GM12864 (cell line): ENCODE results near the gene OR2D2.
"Not testable (repeated sequence)": the region's sequence is repeated elsewhere in the genome, so short reads cannot be mapped to it uniquely, and the experiment has no call there.

Source experiments
- DNase-seq: peaks from one replicate; pipeline ENCODE4 v3.0.0-alpha.2; 2011; ENCODE audit warnings: low read depth
- H3K4me3 ChIP-seq: 2 replicates; pipeline ENCODE4 v1.5.1; 2011; ENCODE audit warnings: mild to moderate bottlenecking, low read depth, low read length, control low read depth
- CTCF ChIP-seq: IDR thresholded peaks from 2 replicates; pipeline ENCODE4 v1.5.1; 2011; ENCODE audit warnings: low read depth, mild to moderate bottlenecking, moderate library complexity, low read length, control low read depth, inconsistent platforms; ENCODE audit errors: missing control alignments

OR2D2 gene

GRCh38 chr11:6926208-6927029 lies 34.1 kb upstream of the OR2D2 start, which contains the start of gene ZNF215:
ZNF215 (plus strand) TSS chr11:6926426; CDS start chr11:6932273, 5,847 bp downstream.
- peak within 1 kb of the TSS; percentile 70 for H3K4me3 ChIP-seq
- DNase-seq: peak; percentile 77
- TF ChIP-seq CTCF: no peak

DNA sequence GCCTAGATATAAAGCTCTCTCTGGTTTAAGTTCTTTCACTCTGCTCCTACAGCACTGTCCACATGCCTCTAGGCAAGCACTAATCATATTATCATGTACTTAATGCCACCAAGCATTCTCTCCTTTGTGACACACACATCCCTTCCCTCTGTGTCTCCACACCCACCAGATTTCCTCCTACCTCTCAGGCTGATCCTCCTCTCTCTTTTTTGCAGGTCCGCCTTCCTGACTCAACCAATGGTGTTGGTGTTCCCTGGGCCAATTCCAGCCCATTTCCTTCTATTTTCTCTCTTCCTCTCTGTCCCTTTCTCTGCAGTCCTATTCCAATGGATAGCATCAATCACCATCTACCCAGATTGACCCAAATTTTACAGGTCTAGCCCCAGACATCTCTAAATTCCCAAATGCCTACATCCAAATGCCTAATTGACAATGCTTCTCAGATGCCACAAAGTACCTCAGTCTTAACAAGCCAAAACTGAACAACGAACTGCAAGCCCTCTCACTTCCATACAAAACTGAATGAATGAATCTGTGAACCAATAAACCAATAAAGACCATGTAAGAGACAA lies 33.4 kb upstream of the OR2D2 start:
- H3K4me3 ChIP-seq: peak overlapping the region; percentile 70
- TF ChIP-seq CTCF: no peak
- DNase-seq: no peak

GRCh38 chr11:6925007-6925577 lies 32.8 kb upstream of the OR2D2 start:
- no peak for TF ChIP-seq CTCF
- no peak for DNase-seq
- no peak overlapping the region for H3K4me3 ChIP-seq

DNA sequence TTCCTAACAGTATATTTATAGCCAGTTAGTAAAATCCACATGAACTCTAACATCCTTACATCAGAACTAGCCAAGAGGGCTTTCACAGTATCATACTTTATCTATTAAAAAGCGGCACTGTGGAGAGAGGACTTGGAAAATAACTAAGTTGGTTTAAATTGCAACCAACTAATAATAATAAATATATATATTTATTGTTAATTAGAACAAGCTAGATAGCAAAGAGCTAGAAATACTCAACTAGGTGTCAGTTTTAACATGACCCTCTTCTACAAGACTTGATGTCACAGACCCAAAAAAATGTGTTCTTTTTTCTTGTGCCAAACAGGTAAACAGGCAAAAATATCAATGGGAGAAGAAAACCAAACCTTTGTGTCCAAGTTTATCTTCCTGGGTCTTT lies 28.4 kb upstream of the OR2D2 start, which contains the start of gene OR2D3:
Gene OR2D3, plus strand, starts transcription at position 301 of the 400 bp plus-strand sequence. Its CDS starts 0 bp downstream, at position 301.
- no peak for DNase-seq
- no peak for TF ChIP-seq CTCF
- H3K4me3 ChIP-seq: no peak within 1 kb of the TSS

DNA sequence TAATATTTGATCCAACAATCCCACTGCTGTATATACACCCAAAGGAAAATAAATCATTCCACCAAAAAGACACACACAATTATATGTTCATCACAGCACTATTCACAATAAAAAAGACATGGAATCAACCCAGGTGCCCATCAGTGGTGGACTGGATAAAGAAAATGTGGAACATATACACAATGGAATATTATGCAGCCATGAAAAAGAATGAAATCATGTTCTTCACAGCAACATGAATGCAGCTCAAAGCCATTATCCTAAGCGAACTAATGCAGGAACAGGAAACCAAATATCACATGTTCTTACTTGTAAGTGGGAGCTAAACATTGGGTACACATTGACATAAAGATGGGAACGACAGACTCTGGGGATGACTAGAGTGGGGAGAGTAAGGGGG lies 27.4 kb upstream of the OR2D2 start:
- H3K4me3 ChIP-seq: no peak overlapping the region
- TF ChIP-seq CTCF: no peak
- no peak for DNase-seq

GRCh38 chr11:6911948-6912347 lies 19.6 kb upstream of the OR2D2 start:
- no peak overlapping the region for H3K4me3 ChIP-seq
- no peak for DNase-seq
- no peak for TF ChIP-seq CTCF

DNA sequence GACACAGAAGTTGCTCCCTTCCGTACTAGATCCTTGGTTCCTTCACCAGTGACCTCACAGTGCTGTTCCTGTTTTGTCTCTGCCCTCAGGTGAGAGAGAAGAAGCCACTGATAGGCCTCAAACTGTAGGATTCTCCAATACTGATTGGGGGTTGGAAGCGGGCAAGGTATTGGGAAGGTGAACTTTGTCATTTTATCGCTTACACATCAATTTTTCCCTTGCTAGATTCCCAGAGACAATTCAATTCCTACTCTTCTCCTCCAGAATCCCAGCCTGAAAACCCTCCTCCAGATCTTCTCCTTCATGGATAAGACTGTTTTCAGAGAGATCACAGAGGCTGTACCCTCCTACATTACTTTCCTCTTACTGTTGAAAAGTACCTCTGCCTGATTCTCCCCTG lies 19.1 kb upstream of the OR2D2 start:
- DNase-seq: no peak
- TF ChIP-seq CTCF: no peak
- no peak overlapping the region for H3K4me3 ChIP-seq

- not testable (repeated sequence) for DNase-seq
These were observed 12.5 kb upstream of the OR2D2 start for GRCh38 chr11:6904804-6905203.

More at GRCh38 chr11:6904804-6905203, 12.5 kb upstream of the OR2D2 start:
- H3K4me3 ChIP-seq: not testable (repeated sequence)
